GM21360 (cell line): Measurements from ENCODE around the gene MS4A4A.
"Not testable (repeated sequence)": the region's sequence is repeated elsewhere in the genome, so short reads cannot be mapped to it uniquely, and the experiment has no call there.

Experiments
- ATAC-seq: cut with Tn5 transposase; IDR thresholded peaks from one replicate; pipeline ENCODE4 v1.9.1; 2021; ENCODE audit warnings: mild to moderate bottlenecking, moderate library complexity; ENCODE audit not compliant: unreplicated experiment

MS4A4A gene

DNA sequence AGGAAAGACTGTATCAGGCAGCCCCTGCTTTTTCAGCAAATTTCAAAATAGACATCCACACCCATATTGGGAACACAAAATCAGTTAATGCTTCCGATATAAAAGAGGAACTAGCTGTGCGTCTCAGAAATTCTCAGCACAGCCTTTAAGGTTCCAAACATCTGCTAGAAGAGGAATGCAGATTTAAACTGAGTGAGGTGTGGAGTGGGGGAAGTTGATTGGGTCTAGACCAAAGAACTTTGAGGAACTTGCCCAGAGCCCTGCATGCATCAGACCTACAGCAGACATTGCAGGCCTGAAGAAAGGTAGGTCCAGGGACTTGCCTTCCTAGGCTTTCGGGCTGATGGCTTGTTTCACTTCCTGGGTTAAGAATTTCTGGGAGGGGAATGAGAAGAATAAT lies at the start of gene MS4A4A:
MS4A4A (plus strand) TSS at position 255 of the 400 bp plus-strand sequence; CDS start at position 265, 10 bp downstream.
- ATAC-seq: no peak

DNA sequence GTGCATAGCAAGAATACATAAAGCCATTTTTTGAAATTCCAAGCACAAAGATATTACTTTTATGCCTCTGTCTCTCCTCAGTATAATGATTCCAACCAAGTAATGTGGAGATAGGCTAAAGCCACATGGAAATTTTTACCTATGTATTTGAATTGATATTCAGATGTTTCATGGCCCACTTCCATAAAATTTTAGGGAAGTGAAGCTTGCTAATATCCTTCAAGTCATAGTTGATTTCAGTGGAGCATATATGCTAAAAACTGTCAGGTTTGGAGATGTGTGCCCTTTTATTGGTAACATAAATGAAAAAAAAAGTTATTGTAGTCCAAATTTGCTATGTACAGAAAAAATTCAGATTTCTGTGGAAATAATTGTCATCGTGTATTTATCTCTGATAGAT lies 49.8 kb upstream of the MS4A4A start:
- no peak for ATAC-seq

DNA sequence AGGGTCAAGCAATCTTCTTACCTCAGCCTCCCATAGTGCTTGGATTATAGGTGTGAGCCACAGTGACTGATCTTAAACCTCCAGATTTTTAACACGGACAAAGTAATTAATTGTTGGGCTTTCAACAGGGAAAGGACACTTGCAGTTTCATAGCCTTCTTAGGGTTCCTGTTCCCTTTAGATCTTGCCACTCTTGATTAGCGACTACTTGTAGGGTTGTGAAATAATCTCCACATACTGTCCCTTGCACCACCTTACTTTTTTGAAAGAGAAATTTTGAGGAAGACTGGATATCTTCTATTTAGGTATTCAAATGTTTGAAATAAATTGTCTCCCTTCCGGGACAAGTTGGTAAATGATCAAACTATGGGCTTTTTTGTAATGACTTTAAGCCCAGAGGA lies 45.1 kb upstream of the MS4A4A start:
- no peak for ATAC-seq

DNA sequence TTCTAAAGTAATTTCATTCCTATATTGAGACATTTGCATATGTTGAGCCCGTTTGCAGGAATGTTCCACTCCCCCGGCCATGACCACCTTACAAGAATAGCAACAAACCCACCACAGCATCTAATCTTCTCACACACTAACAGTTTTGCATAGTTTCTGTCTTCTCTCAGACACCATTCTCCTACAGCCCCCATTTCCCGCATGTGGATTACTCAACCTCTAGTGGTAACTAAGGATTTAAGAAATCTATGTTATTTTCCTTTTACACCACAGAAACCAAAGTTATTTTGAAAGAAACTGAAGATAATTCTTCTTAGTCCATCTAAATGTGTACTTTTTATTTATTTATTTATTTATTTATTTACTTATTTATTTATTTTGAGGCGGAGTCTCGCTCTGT lies 39.8 kb upstream of the MS4A4A start:
- ATAC-seq: no peak

DNA sequence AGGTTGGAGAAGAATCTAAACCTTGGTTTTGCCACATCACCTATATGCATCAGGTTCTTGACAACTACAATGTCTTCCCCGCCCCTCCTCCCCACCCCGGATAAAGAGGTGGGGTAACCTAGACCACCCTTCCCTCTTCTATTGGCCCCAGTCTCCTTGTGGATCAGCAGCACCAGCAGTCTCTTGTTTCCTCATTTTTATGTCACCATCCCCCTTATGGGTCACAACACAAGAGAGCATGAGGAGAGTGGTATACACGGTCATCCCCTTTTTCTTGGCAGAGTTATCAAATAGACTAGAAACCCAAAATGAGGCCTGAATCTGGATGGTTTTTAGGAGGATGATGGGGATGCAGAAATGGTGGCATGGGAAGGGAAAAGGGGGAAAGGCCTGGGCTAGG lies 38.7 kb upstream of the MS4A4A start:
- ATAC-seq: no peak

DNA sequence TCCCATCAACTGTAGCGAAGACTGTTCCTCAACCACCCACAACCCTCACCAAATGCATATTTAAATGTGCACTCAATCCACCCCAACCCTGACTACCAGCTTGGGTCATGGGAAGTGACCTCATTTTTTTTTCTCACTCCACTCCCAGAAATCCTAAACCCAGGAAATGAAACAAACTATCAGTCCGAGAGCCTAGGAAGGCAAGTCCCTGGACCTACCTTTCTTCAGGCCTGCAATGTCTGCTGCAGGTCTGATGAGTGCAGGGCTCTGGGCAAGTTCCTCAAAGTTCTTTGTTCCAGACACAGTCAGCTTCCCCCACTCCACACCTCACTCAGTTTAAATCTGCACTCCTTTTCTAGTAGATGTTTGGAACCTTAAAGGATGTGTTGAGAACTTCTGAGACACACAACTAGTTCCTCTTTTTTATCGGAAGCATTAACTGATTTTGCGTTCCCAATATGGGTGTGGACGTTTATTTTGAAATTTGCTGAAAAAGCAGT lies 37.7 kb upstream of the MS4A4A start, which contains the start of gene MS4A4E:
MS4A4E (minus strand) TSS at position 398 of the 500 bp plus-strand sequence. CDS start 13,082 bp downstream, outside the sequence.
- ATAC-seq: no peak

DNA sequence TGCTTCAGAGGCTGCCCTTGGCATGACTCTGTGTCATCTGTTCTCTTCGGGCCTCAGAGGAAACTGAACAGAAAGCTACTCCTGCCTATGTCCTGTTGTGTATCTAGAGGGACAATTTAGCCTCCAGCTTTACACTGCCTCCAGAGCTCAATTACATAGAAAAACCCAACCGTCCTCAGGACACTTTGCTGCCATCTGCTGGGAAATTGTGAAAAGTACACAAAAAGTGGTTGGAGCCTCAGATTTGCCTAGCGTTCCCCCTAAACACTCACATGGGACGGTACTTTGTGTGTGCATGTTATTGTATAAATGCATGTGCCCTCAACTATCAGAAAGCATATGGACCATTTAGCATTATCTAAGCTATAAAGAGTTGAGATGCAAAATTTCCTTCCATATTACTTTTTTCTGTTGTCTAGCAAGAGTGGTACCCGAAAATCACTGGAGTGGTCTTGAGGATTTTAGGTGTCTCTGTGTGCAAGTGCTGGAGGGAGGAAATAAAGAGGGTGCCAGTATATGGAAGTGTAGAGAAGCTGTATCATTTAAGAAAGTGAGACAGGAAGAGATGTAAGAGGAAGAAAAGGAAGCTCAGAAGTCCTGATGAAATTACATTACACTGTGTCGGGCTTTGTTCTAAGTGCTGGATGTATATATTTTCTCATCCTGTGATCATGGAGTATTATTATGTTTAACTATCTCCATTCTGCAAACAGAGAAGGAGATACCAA lies 28.8 kb upstream of the MS4A4A start:
- no peak for ATAC-seq

DNA sequence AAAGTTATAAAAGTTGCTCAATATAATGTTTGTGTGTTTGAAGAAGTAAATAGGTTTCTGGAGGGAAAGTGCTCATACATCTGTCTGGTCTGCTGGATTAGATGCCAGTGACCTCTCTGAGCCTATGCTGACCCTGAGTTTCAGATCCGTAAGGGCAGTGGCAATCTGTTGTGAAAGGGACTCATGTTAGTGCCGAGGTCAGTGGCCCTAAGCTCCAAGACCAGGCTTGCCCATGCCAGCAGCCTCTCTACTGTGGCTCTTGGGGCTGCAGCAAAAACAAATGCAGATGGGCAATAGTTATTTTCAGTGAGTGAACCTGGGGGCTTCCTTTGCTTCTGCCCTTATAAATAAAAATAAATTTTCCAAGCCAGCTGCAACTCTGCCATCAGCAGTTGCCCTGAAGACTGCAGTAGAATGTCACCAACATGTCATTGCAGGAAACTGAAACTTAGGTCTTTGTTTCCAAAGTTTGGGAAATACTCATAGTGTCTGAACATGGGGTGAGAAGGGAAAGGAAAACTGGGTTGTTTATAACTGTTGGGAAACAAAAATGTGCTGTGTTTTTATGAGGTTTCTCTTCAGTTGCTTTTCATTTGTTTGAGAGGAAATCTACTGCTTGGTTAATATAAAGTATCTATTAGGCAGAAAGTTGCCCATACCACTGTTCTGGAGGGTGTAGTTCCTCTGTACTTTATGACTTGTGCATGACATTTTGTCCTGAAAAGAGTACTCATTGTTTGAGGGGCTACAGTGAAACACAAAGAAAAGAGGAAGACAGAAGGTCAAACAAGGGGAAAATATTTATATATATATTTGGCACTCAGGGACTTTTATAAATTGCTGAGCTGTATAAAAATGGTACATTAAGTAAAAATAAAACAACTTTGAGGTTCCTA lies 28.0 kb upstream of the MS4A4A start:
- no peak for ATAC-seq

DNA sequence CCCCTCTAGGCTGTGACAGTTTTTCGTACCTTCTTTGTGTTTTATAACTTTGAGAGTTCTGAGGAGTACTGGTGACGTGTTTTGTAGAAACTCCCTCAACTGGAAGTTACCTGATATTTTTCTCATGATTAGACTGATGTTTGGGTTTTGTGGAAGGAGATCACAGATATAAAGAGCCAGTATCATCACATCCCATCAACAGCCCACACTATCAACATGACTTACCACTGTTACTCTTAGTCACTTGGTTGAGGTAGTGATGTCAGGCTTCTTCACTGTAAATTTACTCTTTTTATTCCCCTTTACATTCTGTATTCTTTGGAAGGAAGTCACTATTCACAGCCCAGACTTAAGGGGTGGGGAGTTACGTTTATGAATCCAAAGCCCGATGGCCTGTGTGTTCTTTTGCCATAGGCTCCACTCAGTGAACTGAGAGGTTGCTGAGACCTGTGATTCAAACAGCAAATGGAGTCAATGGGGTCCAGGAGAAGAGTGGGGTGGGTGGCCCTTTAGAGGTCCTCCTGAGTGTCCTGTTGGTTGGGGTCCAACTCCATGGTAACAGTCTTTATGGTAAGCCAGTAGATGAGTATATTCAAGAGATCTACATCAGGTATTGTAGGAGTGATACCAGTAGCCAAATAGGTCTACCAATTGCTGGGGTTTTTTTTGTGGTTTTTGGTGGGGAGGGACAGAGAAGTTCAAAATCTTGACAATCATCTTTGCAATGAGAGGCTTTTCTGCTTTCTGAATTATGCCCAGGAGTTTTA lies 22.3 kb upstream of the MS4A4A start:
- no peak for ATAC-seq

DNA sequence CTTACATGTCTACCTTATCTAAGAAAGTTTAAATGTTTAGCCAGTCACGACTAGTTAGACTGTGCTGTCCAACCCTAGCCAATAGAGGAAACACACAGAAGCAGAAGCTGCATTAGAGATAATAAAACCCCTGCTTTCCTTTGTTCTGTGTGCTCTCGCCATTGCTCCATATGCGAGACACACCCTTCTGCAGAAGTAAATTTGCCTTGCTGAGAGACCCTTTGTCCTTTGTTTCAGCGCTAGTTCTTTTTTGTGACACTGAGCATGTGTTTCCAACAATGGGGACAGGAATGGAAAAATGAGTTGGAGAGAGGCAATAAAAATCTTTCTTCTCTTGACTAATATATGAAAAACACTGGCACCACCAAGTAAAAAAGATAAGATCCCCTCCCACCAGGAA lies 19.5 kb upstream of the MS4A4A start:
- ATAC-seq: no peak

DNA sequence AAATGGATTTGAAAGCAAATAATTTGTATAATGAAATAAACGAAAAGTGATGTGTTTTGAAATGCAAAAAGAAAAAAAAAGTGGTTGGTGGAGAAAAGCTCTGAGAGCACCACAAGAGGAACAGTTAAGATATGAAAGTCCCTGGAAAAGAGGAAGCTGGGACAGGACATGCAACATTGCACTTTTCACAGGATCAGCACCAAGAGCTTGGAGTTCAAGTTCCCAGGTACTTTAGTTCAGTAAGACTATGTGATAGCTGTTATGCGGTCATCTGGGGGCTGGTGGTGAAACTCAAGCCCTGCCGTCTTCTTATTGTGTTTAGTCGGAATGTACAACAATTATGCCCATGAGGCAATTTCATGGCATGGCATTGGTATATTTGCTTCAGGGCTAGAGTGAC lies 17.1 kb upstream of the MS4A4A start:
- ATAC-seq: no peak

DNA sequence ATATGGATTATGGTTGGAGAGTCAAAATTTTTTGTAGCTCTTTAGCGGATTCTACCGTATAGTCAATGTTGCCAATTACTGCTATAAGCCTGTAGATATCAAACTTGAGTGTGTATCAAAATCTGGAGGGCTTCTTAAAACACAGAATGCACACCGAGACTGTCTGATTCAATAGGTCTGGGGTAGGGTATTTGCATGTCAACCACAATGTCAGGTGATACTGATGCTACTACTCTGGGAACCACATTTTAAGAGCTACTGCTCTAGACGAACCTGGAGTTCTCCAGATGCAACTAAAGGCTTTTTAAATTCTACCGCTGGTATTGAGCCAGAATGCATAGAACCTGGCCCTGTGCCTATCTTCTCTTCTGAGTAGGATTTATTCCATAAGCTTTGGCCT lies 15.8 kb upstream of the MS4A4A start:
- no peak for ATAC-seq

DNA sequence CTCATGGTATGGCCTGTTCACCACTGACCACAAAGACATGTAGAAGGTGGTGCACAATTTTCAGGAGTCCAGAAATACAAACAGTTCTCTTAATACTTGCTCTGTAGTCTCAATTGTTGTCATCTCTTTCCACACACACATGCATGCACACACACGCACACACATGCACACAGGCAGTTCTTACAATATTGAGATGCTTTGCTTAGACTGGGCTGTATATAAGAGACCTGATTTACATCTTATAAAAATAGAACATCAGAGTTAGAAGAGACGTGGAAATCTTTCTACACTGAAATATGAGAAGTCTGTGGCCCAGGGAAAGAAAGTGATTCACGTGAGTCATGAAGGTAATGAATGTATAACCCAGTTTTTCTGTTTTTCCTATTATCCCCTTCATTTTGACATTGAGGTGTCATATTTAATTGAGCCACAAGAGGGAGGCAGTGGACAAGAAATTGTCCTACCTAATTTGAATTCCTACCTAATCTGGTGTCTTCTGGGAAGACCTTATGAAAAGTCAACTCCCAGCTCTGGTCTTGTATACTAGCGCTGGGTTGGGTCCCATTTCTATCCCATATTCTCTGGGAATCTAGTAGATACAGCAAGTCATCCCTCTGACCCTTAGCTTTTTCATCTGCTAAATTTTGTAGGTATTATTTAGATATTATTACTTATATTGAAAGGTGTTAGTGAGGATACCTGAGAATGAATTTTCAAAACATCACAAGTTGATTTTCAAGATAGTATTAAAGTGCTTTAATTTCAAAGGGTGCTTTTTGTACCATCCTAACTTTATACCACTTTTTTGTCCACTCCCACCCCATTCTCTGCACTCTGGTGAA lies 14.9 kb upstream of the MS4A4A start:
- no peak for ATAC-seq

DNA sequence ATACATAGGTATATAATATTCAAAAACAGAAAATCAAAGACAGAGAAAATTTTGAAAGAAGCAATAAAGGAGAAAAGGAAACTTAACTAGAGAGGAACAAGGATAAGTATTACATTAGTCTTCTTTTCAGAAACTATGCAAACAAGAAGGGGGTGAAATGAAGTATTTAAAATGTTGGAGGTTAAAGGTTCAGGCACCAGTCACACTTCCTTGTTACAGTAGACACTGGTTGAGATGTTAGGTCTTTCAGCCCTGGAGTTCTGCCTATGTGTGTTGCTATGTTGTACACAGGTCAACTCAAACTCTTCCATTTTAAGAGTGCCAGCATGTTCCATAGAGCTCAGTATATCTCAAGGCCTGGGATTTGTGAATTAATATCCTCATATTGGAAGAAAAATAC lies 6.0 kb upstream of the MS4A4A start:
- ATAC-seq: no peak

DNA sequence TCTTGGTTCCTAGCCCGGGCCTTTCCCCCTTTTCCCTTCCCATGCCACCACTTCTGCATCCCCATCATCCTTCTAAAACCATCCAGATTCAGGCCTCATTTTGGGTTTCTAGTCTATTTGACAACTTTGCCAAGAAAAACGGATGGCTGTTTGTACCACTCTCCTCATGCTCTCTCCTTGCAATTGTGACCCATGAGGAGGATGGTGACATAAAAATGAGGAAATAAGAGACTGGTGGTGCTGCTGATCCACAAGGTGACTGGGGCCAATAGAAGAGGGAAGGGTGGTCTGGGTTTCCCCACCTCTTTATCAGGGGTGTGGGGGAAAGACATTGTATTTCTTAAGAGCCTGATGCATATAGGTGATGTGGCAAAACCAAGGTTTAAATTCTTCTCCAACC lies 1.0 kb downstream of the MS4A4A start:
- ATAC-seq: no peak

DNA sequence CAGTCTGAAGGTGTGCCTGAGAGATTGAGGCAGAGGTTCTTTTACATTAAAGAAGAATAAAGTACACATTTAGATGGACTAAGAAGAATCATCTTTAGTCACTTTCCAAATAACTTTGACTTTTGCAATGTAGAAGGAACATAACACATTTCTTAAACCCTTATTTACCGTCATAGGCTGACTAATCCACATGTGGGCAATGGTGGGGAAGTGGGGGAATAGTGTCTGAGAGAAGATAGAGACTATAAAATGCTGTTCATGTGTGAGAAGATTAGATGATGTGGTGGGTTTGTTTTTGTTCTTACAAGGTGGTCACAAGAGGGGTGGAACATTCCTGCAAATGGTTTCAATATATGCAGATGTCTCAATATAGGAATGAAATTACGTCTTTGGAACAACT lies 1.8 kb downstream of the MS4A4A start:
- ATAC-seq: no peak

DNA sequence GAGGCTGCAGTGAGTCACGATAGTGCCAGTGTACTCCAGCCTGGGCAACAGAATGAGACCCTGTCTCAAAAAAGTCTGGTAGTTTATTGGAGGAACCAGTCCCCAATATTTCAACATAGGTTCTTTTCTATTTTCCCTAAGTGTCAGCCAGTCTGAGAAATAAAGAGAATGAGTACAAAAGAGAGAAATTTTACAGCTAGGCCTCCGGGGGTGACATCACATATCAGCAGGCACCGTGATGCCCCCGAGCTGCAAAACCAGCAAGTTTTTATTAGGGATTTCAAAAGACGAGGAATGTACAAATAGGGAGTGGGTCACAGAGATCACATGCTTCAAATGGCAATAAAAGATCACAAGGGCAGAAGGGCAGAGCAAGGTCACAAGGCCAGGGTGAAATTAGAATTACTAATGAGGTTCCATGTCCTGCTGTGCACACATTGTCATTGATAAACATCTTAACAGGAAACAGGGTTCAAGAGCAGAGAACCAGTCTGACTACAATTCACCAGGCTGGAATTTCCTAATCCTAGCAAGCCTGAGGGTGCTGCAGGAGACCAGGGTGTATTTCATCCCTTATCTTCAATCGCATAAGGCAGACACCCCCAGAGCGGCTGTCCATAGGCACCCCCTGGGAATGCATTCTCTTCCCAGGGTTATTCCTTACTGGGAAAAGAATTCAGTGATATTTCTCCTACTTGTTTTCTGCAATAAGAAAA lies 5.1 kb downstream of the MS4A4A start:
- ATAC-seq: not testable (repeated sequence)

DNA sequence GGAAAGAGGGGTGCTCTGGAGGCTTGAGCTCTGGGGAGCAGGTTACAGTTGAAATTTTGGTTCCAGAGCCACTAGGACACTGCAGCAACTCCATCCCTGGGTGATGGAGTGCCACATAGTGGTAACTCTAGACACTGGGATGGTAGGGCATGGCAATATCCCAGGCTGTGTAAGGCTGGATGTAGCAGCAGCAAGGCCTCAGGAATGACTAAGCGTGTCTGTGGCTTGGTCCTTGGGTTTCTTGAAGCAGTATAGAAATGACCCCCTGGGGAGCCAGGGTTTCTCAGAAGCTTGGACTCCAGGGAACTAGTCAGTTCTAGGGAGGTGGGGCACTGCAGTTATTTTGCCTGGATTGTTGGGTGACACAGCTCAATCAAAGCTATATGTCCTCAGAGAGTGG lies 8.1 kb downstream of the MS4A4A start:
- ATAC-seq: no peak

DNA sequence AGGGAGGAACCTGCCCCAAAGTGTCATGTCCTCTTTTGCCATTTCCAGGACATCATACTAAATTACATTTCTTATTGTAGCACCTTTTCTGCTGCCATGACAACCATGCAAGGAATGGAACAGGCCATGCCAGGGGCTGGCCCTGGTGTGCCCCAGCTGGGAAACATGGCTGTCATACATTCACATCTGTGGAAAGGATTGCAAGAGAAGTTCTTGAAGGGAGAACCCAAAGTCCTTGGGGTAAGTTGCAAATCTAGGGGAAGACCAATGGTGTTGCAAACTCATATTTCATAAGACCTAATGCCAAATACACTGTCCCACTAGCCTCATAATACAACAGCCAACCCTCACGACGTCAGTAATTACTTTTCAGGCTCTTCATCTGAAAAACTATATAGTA lies 11.7 kb downstream of the MS4A4A start:
- ATAC-seq: no peak

DNA sequence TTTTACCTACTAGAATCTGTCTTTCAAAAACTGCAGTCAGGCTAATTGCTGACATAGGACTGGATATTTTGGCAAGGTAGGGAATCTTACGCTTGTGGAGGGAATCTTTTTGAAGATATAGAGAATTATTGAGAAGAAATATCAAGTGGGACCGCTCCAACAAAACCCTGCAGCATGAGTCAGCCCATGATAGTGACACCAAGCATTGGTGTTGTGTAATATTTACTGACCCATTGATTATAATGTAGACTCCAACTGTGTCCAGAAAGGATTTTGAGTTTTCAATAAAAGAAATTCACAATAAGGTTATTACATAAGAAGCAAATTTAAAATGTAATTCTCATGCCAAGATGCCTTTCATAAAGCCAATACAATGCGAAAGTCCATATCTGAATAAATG lies 20.7 kb downstream of the MS4A4A start:
- ATAC-seq: no peak
